GM12874 (cell line): ENCODE data around the gene TMEM97.

Source experiments
- TF ChIP-seq, protein P1 (sequence below): IDR thresholded peaks from 2 replicates; pipeline ENCODE4 v1.5.1; 2011; ENCODE audit warnings: low read depth, mild to moderate bottlenecking, control low read depth, low read length, moderate library complexity; ENCODE audit not compliant: insufficient read depth

The TMEM97 gene

DNA sequence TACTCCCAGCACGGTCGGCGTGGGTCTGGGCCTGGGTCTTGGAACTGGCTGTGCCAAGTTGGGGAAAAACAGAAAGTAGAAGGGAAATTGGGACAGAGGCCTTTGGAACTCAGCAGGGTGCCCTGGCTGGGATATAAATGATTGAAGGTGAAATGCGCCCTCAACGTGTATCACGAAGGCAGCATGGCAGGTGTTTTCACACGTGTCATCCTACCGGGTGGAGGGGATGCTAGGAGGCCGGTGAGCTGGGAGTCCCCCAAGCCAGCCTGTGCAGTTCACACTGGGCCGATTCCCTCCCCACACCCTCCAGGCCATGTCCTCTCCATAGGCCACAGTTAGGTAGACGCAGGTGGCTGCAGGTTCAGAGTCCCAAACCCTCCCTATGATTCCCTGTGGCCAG, 22.5 kb downstream of the TMEM97 start:
- TF ChIP-seq, protein P1, sequence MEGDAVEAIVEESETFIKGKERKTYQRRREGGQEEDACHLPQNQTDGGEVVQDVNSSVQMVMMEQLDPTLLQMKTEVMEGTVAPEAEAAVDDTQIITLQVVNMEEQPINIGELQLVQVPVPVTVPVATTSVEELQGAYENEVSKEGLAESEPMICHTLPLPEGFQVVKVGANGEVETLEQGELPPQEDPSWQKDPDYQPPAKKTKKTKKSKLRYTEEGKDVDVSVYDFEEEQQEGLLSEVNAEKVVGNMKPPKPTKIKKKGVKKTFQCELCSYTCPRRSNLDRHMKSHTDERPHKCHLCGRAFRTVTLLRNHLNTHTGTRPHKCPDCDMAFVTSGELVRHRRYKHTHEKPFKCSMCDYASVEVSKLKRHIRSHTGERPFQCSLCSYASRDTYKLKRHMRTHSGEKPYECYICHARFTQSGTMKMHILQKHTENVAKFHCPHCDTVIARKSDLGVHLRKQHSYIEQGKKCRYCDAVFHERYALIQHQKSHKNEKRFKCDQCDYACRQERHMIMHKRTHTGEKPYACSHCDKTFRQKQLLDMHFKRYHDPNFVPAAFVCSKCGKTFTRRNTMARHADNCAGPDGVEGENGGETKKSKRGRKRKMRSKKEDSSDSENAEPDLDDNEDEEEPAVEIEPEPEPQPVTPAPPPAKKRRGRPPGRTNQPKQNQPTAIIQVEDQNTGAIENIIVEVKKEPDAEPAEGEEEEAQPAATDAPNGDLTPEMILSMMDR = no peak

DNA sequence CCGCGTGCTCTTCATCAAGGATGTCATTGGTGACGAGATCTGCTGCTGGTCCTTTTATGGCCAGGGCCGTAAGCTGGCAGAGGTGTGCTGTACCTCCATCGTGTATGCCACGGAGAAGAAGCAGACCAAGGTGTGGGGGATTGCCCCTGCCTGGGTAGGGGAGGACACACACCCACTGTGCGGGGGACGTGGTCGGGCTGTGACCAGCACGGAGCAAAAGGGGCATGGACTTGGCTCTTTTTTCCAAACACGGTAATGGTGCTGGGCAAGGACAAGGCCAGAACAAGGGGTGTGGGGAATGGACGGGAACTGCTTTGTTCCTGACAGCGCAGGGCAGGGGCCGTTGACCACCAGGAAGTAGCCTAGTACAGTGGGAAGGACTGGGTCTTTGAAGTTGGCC, 23.3 kb downstream of the TMEM97 start:
- TF ChIP-seq, protein P1 = no peak

DNA sequence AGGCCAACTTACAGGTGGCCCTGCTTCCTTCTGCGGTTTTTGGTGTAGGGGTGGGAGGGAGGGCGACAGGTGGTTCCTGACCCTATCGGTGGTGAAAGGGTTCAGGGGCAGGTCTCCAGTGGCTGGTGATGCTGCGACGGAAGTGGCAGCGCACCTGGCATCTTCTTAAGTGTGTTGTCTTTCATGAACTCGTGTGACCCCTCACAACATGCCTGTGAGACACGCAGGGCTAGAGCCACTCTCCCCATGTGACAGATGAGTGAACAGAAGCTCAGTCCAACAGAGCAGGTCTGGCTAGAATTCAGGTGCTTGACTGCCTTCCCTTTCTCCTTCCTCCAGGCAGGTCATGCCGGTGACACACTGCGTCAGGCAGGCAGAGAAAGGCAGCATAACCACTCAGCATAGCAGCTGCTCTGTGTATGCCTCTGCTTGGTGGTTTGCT, 24.5 kb downstream of the TMEM97 start:
- TF ChIP-seq, protein P1 = no peak

DNA sequence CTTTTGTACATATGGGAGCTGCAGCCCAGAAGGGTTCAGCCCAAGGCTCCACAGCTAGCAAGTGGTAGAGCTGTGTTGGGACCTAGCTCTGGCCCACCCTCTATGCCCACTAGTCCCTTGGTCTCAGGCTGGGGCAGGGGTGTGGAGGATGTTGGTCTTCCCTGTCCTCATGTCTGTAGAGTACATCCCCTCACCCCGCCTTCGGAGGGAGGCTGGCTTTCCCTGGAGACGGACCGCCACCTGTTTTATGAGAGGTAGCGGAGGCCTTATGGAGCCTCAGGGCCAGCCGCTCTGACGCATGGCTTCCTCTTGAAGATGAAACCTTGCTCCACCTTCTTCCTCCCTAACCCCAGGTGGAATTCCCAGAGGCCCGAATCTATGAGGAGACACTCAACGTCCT, 25.0 kb downstream of the TMEM97 start:
- TF ChIP-seq, protein P1 = no peak

DNA sequence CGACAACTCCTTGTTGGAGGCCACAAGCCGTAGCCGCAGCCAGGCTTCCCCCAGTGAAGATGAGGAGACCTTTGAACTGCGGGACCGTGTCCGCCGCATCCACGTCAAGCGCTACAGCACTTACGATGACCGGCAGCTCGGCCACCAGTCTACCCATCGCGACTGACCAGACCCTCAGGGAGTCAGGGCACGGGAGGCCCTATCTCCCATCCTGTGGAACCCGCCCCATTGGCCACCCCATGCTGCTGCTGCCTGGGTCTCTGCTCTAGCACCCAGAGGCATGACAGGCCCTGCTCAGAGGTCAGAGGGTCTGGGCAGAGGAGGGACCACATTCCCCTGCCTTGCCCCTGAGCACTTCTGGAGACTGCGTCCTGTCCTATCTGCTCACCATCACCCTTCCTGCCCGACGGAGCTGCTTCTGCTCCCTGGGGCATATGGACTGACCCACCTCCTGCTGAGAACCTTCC, 25.5 kb downstream of the TMEM97 start:
- TF ChIP-seq, protein P1 = no peak

DNA sequence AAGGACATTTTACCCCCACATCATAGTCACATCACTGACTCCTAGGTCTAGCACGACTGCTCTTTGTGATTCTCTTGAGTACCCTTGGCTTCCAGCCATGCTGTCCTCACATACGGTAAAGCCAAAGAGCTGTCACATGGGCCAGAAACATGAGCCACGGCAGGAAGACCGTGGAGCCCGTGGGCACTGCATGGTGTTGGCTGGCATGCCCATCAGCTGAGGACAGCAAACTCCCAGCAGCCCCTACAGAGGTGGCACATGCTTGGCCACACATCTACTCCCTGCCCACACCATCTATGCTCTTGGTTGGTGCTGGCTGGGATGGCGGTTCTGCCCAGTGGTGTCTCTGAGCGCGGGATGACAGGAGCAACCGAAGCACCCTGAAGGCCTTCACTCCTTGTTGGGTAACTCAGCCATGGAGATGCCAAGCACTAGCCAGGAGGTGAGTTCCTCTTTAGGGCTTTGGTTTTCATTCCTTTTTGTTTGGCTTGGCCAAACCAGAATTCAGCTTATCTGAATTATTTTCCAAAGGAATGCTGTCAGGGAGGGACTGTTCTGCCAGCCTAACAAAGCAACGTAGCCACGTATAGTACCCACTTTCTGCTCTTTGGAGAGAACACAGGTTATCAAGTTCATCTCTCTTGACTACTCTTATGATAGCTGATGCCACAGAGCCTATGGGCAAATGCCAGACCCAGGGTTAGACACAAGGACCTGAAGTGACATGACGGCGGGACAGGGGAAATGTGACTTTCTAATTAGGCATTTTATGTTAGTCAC, 26.6 kb downstream of the TMEM97 start:
- TF ChIP-seq, protein P1 = no peak

DNA sequence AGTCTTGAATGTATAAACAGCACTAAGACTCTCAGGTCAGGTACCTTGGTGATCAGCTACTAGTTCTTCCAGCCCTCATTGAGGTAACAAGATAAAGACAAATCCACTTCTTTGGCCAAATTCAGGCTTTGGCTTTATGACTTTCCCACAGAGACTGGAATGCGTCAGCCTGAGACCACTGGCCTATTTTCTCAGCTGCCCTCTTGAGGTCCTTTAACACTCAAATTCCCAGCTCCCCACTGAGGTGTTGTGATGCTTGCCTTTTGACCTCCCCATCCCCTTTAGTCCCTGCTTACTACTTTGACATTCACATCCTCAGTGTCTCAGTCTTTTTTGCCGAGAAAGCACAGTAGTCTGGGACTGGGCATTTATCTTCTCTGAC, 27.2 kb downstream of the TMEM97 start:
- TF ChIP-seq, protein P1 = no peak
